ENCODE results near the gene POU2AF1.

- no peak for TF ChIP-seq EP300 (IDR thresholded peaks at IDR 0.05; ENCODE audit: borderline replicate concordance in 1 of 2, low read depth in 2 of 2, low read length in 2 of 2)
- TF ChIP-seq CTCF (IDR thresholded peaks at IDR 0.05; ENCODE audit: control extremely low read depth in 1 of 3, insufficient read depth in 1 of 3, low read depth in 1 of 3, low read length in 3 of 3): no peak
- no peak for TF ChIP-seq SIX5 (IDR thresholded peaks at IDR 0.05; ENCODE audit: low read depth, low read length)
- no peak for TF ChIP-seq SP1 (IDR thresholded peaks at IDR 0.05; ENCODE audit: low read depth, low read length)
- TF ChIP-seq RAD21 (IDR thresholded peaks at IDR 0.05 in 1 of 2, conservative IDR thresholded peaks at IDR 0.05 in 1 of 2; ENCODE audit: low read depth in 2 of 2, low read length in 2 of 2): no peak
- TF ChIP-seq TCF12 (IDR thresholded peaks at IDR 0.05; ENCODE audit: low read depth, low read length): no peak
- TF ChIP-seq POLR2A (IDR thresholded peaks at IDR 0.05; ENCODE audit: control extremely low read depth in 1 of 2, low read depth in 2 of 2, low read length in 2 of 2): no peak
- TF ChIP-seq TBP (IDR thresholded peaks at IDR 0.05; ENCODE audit: low read depth, low read length): no peak
- no peak for TF ChIP-seq RXRA (IDR thresholded peaks at IDR 0.05; ENCODE audit: insufficient read depth, low read depth, low read length)
These were observed 12.5 kb upstream of the POU2AF1 start for GRCh38 chr11:111391328-111392124.

All from H1 (cell line).